GM19193 (cell line): ENCODE measurements around the gene ABHD10.

Experiments
- POLR2A ChIP-seq: IDR thresholded peaks from 4 replicates; pipeline ENCODE4 v1.6.1; 2011; ENCODE audit not compliant: insufficient read depth, insufficient read length; ENCODE audit errors: extremely low read depth

The ABHD10 gene

GRCh38 chr3:111978583-111979433 is at the start of gene ABHD10:
TSS of gene ABHD10 (plus strand) at chr3:111979026. CDS start at chr3:111979062, 36 bp downstream.
- peak; percentile 96 for TF ChIP-seq POLR2A

- TF ChIP-seq POLR2A, result no peak
Observed at GRCh38 chr3:111929484-111929883, 49.3 kb upstream of the ABHD10 start.

GRCh38 chr3:111932946-111933345 is 45.9 kb upstream of the ABHD10 start:
- TF ChIP-seq POLR2A, result no peak

GRCh38 chr3:111936191-111936841 is 42.5 kb upstream of the ABHD10 start:
- no peak for TF ChIP-seq POLR2A

GRCh38 chr3:111936967-111937366 is 41.9 kb upstream of the ABHD10 start:
- no peak for TF ChIP-seq POLR2A

GRCh38 chr3:111937871-111938270 is 41.0 kb upstream of the ABHD10 start:
- TF ChIP-seq POLR2A, result no peak

- TF ChIP-seq POLR2A, result no peak
Observed at GRCh38 chr3:111939873-111940272, 39.0 kb upstream of the ABHD10 start.

GRCh38 chr3:111943533-111943932 is 35.3 kb upstream of the ABHD10 start:
- no peak for TF ChIP-seq POLR2A

GRCh38 chr3:111944372-111944771 is 34.5 kb upstream of the ABHD10 start:
- TF ChIP-seq POLR2A, result no peak

- TF ChIP-seq POLR2A, result no peak
Observed at GRCh38 chr3:111947231-111947630, 31.6 kb upstream of the ABHD10 start.

GRCh38 chr3:111948786-111949185 is 30.0 kb upstream of the ABHD10 start:
- TF ChIP-seq POLR2A, result no peak

- no peak for TF ChIP-seq POLR2A
Observed at GRCh38 chr3:111949712-111950111, 29.1 kb upstream of the ABHD10 start.

- TF ChIP-seq POLR2A, result no peak
Observed at GRCh38 chr3:111951032-111951431, 27.8 kb upstream of the ABHD10 start.

- TF ChIP-seq POLR2A, result no peak
Observed at GRCh38 chr3:111952086-111952485, 26.7 kb upstream of the ABHD10 start.

GRCh38 chr3:111952866-111953450 is 25.9 kb upstream of the ABHD10 start:
- TF ChIP-seq POLR2A, result no peak

- no peak for TF ChIP-seq POLR2A
Observed at GRCh38 chr3:111954228-111954990, 24.4 kb upstream of the ABHD10 start.

GRCh38 chr3:111955876-111956275 is 22.9 kb upstream of the ABHD10 start:
- TF ChIP-seq POLR2A, result no peak
